GDM1 (cell line): ENCODE data around the gene PTPRO.

Experiments used
- DNase-seq: peaks from one replicate; lab custom pipeline; 2025; lab: John Stamatoyannopoulos, UW

PTPRO gene

GRCh38 chr12:15350643-15351042 is 28.3 kb downstream of the PTPRO start:
- no peak for DNase-seq

- no peak for DNase-seq
Observed at GRCh38 chr12:15355766-15356165, 33.5 kb downstream of the PTPRO start.

GRCh38 chr12:15356951-15357364 is 34.6 kb downstream of the PTPRO start:
- no peak for DNase-seq

GRCh38 chr12:15364221-15365160 is 42.2 kb downstream of the PTPRO start:
- DNase-seq = no peak

GRCh38 chr12:15368812-15369211 is 46.5 kb downstream of the PTPRO start:
- DNase-seq = no peak

GRCh38 chr12:15372352-15372751 is 50.0 kb downstream of the PTPRO start:
- no peak for DNase-seq

GRCh38 chr12:15387772-15388171 is 65.5 kb downstream of the PTPRO start:
- no peak for DNase-seq

GRCh38 chr12:15389561-15389960 is 67.3 kb downstream of the PTPRO start:
- no peak for DNase-seq

GRCh38 chr12:15393037-15393436 is 70.7 kb downstream of the PTPRO start:
- DNase-seq = no peak

- DNase-seq = no peak
Observed at GRCh38 chr12:15393995-15394394, 71.7 kb downstream of the PTPRO start.

- no peak for DNase-seq
Observed at GRCh38 chr12:15404485-15404884, 82.2 kb downstream of the PTPRO start.

- no peak for DNase-seq
Observed at GRCh38 chr12:15405606-15406005, 83.3 kb downstream of the PTPRO start.

- no peak for DNase-seq
Observed at GRCh38 chr12:15407025-15407424, 84.7 kb downstream of the PTPRO start.

GRCh38 chr12:15411842-15412241 is 89.5 kb downstream of the PTPRO start:
- DNase-seq = no peak

- no peak for DNase-seq
Observed at GRCh38 chr12:15417691-15418090, 95.4 kb downstream of the PTPRO start.

GRCh38 chr12:15423629-15424028 is 101.3 kb downstream of the PTPRO start:
- no peak for DNase-seq

- no peak for DNase-seq
Observed at GRCh38 chr12:15427913-15428312, 105.6 kb downstream of the PTPRO start.

GRCh38 chr12:15428632-15429031 is 106.3 kb downstream of the PTPRO start:
- DNase-seq = no peak

- no peak for DNase-seq
Observed at GRCh38 chr12:15429262-15429661, 107.0 kb downstream of the PTPRO start.

GRCh38 chr12:15435597-15435996 is 113.3 kb downstream of the PTPRO start:
- DNase-seq = no peak

GRCh38 chr12:15439459-15439858 is 117.2 kb downstream of the PTPRO start:
- no peak for DNase-seq

GRCh38 chr12:15443050-15443449 is 120.7 kb downstream of the PTPRO start:
- no peak for DNase-seq

GRCh38 chr12:15443611-15444010 is 121.3 kb downstream of the PTPRO start:
- no peak for DNase-seq

- DNase-seq = no peak
Observed at GRCh38 chr12:15444523-15444922, 122.2 kb downstream of the PTPRO start.
